SJCRH30 (cell line): ENCODE data around the gene TSPAN9. TPM values are rescaled to one million over a fixed set of nuclear protein-coding genes. Genes with fewer than 3 reads are reported as not detected.

Experiments
- DNase-seq, 2 experiments: peaks; one replicate each; pipeline ENCODE4 v3.0.0-alpha.2; 2015 to 2020
- H3K27ac ChIP-seq: fragments of 250-450 bp; sonication (Bioruptor Pico); 2 replicates; pipeline ENCODE4 v1.5.1; 2020; ENCODE audit warnings: mild to moderate bottlenecking, moderate library complexity
- H3K27me3 ChIP-seq: fragments of 250-450 bp; sonication (Bioruptor Pico); 2 replicates; pipeline ENCODE4 v1.5.1; 2020; ENCODE audit warnings: mild to moderate bottlenecking, moderate library complexity
- H3K36me3 ChIP-seq: fragments of 250-450 bp; sonication (Bioruptor Pico); 2 replicates; pipeline ENCODE4 v1.5.1; 2020; ENCODE audit warnings: mild to moderate bottlenecking, moderate library complexity
- H3K4me1 ChIP-seq: fragments of 250-450 bp; sonication (Bioruptor Pico); 2 replicates; pipeline ENCODE4 v1.5.1; 2020; ENCODE audit warnings: mild to moderate bottlenecking, moderate library complexity
- H3K4me3 ChIP-seq: fragments of 250-450 bp; sonication (Bioruptor Pico); 2 replicates; pipeline ENCODE4 v1.5.1; 2020; ENCODE audit warnings: mild to moderate bottlenecking, moderate library complexity
- H3K9me3 ChIP-seq: fragments of 250-450 bp; sonication (Bioruptor Pico); replicated peaks from 2 replicates; pipeline ENCODE4 v1.5.1; 2020; ENCODE audit warnings: mild to moderate bottlenecking, moderate library complexity
- total RNA-seq: library from RNA; depleted of rRNA; stranded (reverse); fragments of >200 nt; shearing (Covaris generic); gene quantifications from 2 replicates; pipeline ENCODE4 v1.2.3, GENCODE V29; 2014

Gene TSPAN9
- total RNA-seq, 1 experiment from 2014 or later, result 210 TPM

GRCh38 chr12:3128498-3129293, 51.5 kb downstream of the TSPAN9 start:
- H3K9me3 ChIP-seq, result no peaks in the 10 kb centered on the region
- no peak overlapping the region for H3K4me3 ChIP-seq
- peaks cover 53% of the 10 kb centered on the region for H3K4me1 ChIP-seq
- no peak overlapping the region for H3K27ac ChIP-seq
- DNase-seq, result no peak
- H3K27me3 ChIP-seq, result no peaks in the 10 kb centered on the region
- H3K36me3 ChIP-seq, result no peaks in the 10 kb centered on the region

GRCh38 chr12:3129301-3130056, 52.3 kb downstream of the TSPAN9 start:
- no peaks in the 10 kb centered on the region for H3K36me3 ChIP-seq
- no peaks in the 10 kb centered on the region for H3K9me3 ChIP-seq
- peak in 1 of 2 experiments; percentile 56 for DNase-seq
- no peaks in the 10 kb centered on the region for H3K27me3 ChIP-seq
- no peak overlapping the region for H3K4me3 ChIP-seq
- no peak overlapping the region for H3K27ac ChIP-seq
- peaks cover 45% of the 10 kb centered on the region for H3K4me1 ChIP-seq

- no peak overlapping the region for H3K4me3 ChIP-seq
- no peaks in the 10 kb centered on the region for H3K9me3 ChIP-seq
- H3K27me3 ChIP-seq, result no peaks in the 10 kb centered on the region
- no peaks in the 10 kb centered on the region for H3K36me3 ChIP-seq
- peaks cover 44% of the 10 kb centered on the region for H3K4me1 ChIP-seq
- no peak overlapping the region for H3K27ac ChIP-seq
- DNase-seq, result peak in 1 of 2 experiments; percentile 4
Measured at GRCh38 chr12:3130057-3130830, 53.1 kb downstream of the TSPAN9 start.

- Histone ChIP-seq H3K4me3 (no peak overlapping the region), H3K27me3 (no peaks in the 10 kb centered on the region), H3K9me3 (no peaks in the 10 kb centered on the region), H3K36me3 (no peaks in the 10 kb centered on the region), H3K4me1 (peaks cover 42% of the 10 kb centered on the region), H3K27ac (no peak overlapping the region)
- no peak for DNase-seq
Measured at GRCh38 chr12:3131129-3131528, 54.0 kb downstream of the TSPAN9 start.

GRCh38 chr12:3132636-3133404, 55.6 kb downstream of the TSPAN9 start:
- Histone ChIP-seq H3K9me3 (no peaks in the 10 kb centered on the region), H3K27me3 (no peaks in the 10 kb centered on the region), H3K27ac (peak overlapping the region; percentile 72), H3K36me3 (no peaks in the 10 kb centered on the region), H3K4me3 (no peak overlapping the region), H3K4me1 (peaks cover 54% of the 10 kb centered on the region)
- peak; percentile 67 to 77 for DNase-seq

GRCh38 chr12:3133405-3133783, 56.2 kb downstream of the TSPAN9 start:
- DNase-seq, result no peak
- H3K27ac ChIP-seq, result peak overlapping the region; percentile 72
- H3K36me3 ChIP-seq, result no peaks in the 10 kb centered on the region
- H3K4me1 ChIP-seq, result peaks cover 59% of the 10 kb centered on the region
- H3K4me3 ChIP-seq, result no peak overlapping the region
- no peaks in the 10 kb centered on the region for H3K9me3 ChIP-seq
- no peaks in the 10 kb centered on the region for H3K27me3 ChIP-seq

GRCh38 chr12:3134126-3134525, 56.9 kb downstream of the TSPAN9 start:
- H3K4me3 ChIP-seq, result no peak overlapping the region
- no peaks in the 10 kb centered on the region for H3K36me3 ChIP-seq
- DNase-seq, result no peak
- H3K27ac ChIP-seq, result no peak overlapping the region
- peaks cover 64% of the 10 kb centered on the region for H3K4me1 ChIP-seq
- H3K9me3 ChIP-seq, result no peaks in the 10 kb centered on the region
- H3K27me3 ChIP-seq, result no peaks in the 10 kb centered on the region

GRCh38 chr12:3134526-3135135, 57.5 kb downstream of the TSPAN9 start:
- H3K27me3 ChIP-seq, result no peaks in the 10 kb centered on the region
- peak in 1 of 2 experiments; percentile 4 for DNase-seq
- no peak overlapping the region for H3K27ac ChIP-seq
- peaks cover 64% of the 10 kb centered on the region for H3K4me1 ChIP-seq
- no peaks in the 10 kb centered on the region for H3K36me3 ChIP-seq
- H3K4me3 ChIP-seq, result no peak overlapping the region
- H3K9me3 ChIP-seq, result no peaks in the 10 kb centered on the region

- Histone ChIP-seq H3K4me3 (no peak overlapping the region), H3K4me1 (peaks cover 68% of the 10 kb centered on the region)
- peak; percentile 73 to 95 for DNase-seq
Measured at GRCh38 chr12:3135522-3136461, 58.6 kb downstream of the TSPAN9 start.

GRCh38 chr12:3136641-3137267, 59.6 kb downstream of the TSPAN9 start:
- H3K27ac ChIP-seq, result no peak overlapping the region
- DNase-seq, result no peak
- H3K4me1 ChIP-seq, result peaks cover 77% of the 10 kb centered on the region
- no peaks in the 10 kb centered on the region for H3K36me3 ChIP-seq
- H3K27me3 ChIP-seq, result no peaks in the 10 kb centered on the region
- no peak overlapping the region for H3K4me3 ChIP-seq
- no peaks in the 10 kb centered on the region for H3K9me3 ChIP-seq

More at GRCh38 chr12:3135522-3136461, 58.6 kb downstream of the TSPAN9 start:
- no peak overlapping the region for H3K27ac ChIP-seq
- H3K36me3 ChIP-seq, result no peaks in the 10 kb centered on the region
- no peaks in the 10 kb centered on the region for H3K27me3 ChIP-seq
- H3K9me3 ChIP-seq, result no peaks in the 10 kb centered on the region

GRCh38 chr12:3137268-3137781, 60.1 kb downstream of the TSPAN9 start:
- no peaks in the 10 kb centered on the region for H3K27me3 ChIP-seq
- no peaks in the 10 kb centered on the region for H3K9me3 ChIP-seq
- peak; percentile 65 to 71 for DNase-seq
- H3K4me1 ChIP-seq, result peaks cover 76% of the 10 kb centered on the region
- H3K36me3 ChIP-seq, result no peaks in the 10 kb centered on the region
- no peak overlapping the region for H3K4me3 ChIP-seq
- H3K27ac ChIP-seq, result peak overlapping the region; percentile 13; the same call in 1 of the 2 replicates

GRCh38 chr12:3137814-3138445, 60.8 kb downstream of the TSPAN9 start:
- no peak for DNase-seq
- Histone ChIP-seq H3K27me3 (no peaks in the 10 kb centered on the region), H3K4me3 (no peak overlapping the region), H3K4me1 (peaks cover 75% of the 10 kb centered on the region), H3K9me3 (no peaks in the 10 kb centered on the region), H3K36me3 (no peaks in the 10 kb centered on the region), H3K27ac (peak overlapping the region; percentile 13; the same call in 1 of the 2 replicates)
